T-helper 2 cell (primary cell): Measurements from ENCODE around the gene RERE.
"Not testable (repeated sequence)": the region's sequence is repeated elsewhere in the genome, so short reads cannot be mapped to it uniquely, and the experiment has no call there.

Experiments used
- DNase-seq, 5 experiments: peaks; one replicate each; pipeline versions ENCODE4 v3.0.0 to v3.0.0-alpha.2; 2012 to 2022

The RERE gene

DNA sequence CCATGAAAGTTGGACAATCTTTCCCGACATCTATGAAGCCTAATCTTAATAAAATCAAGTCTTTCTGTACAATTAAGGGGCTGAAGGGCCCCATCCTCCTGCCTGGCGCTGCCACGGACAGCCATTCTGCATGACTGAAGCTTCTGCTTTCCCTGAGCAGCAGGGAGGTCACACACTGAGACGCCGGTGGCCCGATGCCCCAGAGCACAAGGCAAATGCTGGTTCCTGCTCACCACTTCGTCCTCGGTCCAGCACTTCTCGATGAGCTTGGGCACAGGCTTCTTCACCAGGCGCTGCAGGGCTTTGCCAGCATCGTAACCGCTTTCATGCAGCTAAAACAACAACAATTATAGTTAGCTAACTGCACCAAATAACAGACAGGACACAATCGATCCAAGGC, 351.7 kb downstream of the RERE start:
- no peak for DNase-seq

DNA sequence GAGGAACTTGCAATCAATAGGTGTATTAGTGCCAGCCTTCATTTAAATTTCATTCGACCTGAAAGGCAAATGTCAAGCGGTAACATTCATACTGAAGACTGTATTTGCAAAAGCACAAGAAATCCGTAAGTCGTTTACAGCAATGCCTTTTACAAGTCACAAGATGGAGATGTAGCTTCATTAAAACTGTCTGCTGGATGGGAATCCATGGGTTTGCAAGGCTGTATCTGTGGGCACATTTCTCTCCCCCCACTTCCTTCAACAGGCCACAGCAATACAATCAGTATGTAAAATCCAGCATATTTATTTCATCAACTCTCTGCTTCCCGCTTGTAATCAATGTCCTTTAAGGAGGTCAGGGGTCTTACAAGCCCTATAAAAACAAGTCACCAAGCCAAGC, 352.4 kb downstream of the RERE start:
- DNase-seq: peak in 1 of 5 experiments; percentile 42

DNA sequence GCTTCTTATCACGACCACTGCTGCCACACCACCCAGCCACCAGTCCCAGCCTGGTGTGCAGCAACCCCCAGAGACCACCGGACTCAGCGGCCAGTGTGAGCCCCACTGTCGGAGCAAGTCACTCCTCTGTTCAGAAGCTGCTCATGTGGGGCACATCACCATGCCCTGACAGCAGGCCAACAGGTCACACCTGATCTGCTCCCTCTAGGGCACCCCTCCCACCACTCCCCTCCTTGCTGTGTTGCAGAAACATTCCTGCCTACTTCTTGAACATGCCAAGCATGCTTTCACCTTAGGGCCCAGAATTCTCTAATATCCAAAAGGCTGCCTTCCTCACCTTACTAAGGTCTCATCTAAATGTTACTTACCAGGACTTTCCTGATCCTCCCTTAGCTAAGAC, 353.1 kb downstream of the RERE start:
- no peak for DNase-seq

DNA sequence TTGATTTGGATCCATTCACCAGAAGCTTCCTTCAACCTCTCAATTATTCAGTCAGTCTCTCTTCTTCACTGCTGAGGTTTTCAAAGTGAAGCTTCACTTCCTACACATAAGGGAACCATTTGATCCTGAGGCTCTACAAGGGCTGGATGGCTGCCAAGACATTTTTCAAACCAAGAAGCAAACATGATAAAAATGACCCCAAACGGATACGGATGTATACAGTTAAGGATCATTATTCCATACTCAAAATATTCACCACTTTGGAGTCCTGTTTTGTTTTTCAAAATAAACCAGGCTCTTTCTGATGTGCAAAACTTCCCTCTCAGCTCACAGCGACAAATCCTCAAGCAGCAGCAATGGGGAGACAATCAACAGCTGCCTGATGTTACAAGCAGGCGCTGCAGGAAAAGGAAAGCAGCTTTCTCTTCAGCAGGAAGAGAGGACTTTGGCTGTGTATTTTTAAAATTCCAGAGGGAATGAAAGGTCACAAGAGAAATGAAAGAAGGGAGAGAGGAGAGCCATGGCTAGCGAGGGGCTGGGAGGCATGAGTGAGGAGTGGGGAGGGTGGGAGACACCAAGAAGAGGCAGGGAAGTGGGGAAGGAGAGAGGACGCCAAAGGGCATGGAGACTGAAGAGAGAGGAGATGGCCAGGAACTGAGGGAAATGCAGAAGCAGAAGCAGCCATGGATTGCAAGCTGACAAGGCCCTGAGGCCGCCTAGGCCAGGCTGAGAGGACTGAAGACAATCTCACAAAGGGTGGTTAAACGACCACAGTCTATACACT, 354.1 kb downstream of the RERE start:
- DNase-seq: no peak

DNA sequence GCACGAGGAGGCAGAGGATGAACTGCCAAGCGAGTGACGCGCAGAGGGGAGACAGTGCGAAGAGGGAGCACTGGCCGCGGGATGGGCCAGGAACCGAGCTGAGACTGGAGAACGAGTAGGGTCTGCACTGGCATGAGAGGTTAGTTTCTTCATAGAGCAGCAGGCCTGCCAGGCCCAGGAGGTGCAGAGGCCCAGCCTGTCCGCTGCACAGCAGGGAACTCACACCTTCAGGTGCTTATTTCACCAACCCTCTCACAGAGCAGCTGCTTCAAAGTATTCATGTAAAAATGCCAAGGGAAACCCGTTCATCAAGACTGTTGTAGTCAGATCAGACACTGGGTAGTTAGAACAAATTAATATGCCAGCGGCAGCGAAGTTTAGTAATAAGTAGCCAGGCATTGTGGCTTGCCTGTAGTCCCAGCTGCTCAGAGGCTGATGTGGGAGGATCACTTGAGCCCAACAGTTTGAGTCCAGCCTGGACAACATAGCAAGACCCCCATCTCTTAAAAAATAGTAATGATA, 355.0 kb downstream of the RERE start:
- no peak for DNase-seq

DNA sequence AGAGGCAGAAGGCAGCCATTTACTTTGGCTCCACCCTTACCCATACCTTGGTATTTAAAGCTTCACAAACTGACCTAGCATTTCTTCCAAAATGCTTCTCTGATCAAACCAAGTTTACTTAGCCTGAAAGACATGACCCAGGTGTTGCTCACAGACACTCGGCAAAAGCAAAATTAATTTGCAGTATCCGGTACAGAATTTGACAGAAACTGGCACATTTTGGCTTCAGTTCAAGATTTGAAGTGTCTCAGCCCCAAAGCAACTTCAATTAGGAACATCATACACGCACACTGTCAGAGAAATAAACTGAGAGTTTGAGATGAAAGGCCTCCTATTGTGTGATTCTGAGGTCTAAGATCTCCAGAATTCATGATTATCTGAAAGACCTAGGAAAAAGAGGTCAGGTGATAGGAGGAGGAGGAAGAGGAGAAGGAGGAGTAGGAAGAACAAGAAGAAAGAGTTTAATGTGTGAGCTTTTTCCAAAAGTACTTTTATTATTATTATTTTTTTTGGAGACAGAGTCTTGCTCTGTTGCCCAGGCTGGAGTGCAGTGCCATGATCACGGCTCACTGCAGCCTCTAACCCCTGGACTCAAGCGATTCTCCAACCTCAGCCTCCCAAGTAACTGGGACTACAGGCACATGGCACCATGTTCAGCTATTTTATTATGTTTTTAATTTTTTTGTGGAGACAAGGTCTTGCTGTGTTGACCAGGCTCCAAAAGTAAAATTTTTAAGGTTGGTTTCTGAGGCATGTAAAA, 355.9 kb downstream of the RERE start:
- DNase-seq: no peak

DNA sequence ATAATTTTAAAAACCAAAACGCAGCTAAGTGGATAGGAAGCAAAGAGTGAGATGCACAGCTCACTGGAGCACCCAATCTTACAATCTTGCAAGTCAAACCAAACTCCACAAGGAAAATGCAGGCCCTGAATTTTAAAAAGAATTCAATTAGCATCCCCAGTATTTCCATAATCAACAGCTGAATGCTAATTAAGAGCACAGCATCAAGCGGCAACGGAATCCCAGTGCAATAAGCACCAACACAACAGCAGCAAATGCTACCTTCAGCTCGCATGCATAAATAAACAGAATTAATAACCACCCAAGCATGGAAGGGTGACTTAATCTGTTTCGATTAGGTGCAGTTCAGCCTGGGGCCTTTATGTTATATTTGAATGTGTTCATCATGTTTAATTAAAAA, 356.7 kb downstream of the RERE start:
- DNase-seq: no peak

DNA sequence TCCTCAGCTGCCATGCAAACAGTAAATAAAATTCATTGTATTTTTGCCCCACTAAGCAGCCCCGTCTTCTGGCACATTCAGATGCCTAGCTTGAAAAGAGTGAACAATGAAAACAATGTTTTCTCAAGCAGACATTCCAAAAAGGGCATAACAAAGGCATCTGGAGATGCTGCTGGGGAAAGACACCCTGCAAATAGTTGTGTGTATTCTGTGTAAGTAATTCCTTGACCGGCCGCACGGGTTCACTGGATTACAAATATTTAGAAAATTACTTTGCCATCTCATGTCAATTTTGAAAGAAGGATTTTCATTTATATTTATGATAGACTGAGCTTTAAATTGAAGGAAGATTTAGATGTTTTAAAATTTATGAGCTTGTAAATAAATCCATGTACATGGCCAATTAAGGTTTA, 357.3 kb downstream of the RERE start:
- DNase-seq: no peak

DNA sequence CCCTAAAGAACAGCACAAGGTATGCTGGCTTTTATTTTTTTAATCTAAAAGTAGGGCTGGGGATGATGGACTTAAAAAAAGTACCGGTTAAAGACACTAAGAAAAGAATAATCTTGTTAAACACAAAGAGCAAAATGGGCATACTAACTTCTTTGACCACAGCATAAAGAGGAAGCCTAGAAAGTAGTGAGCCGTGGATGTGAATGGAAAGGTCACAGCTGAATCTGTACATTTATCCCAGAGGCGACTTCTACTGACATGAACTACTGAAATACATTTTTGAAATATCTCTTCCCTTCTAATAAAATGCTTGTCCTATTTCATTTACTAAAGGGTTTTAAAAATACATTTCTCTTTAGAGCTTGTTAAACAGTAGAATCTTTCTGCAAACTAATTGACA, 358.8 kb downstream of the RERE start:
- DNase-seq: no peak

DNA sequence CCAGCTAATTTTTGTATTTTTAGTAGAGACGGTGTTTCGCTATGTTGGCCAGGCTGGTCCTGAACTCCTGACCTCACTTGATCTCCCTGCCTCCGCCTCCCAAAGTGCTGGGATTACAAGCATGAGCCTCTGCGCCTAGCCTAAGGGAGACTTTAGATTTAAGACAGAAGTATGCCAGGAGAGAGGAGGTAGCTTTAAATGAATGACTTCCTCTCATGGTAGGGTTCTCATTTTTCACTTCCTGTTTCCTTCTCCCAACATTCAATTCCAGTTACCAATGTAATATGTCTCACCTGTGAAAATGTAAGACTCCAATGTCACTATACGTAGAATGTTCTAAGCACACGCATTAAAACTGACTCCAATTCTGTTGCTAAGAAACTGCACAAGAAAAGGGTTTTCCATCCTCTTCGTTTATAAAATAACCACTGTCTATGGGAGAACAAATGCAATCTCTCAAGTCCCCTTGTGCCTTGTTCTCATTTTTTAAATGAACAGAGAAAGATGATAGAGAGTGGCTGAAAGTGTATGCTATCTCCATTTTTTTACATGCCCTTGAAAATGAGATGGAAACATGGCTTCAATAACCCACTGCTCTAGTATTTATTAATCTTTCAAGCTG, 359.6 kb downstream of the RERE start:
- no peak for DNase-seq

DNA sequence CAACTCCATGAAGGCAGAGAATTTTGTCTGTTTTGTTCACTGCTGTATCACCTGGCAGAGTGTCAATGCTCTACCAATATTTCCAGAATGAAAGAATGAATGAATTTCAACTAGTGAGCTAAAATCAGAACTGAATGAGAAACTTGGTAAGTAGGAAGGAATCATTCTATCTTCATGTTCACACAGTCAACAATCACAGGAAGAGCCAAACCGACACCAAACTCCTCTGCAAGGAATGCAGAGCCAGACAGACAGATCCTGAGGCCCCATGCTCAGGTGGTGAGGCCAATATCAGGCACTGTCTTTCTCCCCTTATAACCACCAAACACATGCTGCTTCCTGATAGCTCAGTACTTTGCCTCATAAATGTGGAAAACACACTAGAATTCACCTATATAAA, 360.4 kb downstream of the RERE start:
- no peak for DNase-seq

DNA sequence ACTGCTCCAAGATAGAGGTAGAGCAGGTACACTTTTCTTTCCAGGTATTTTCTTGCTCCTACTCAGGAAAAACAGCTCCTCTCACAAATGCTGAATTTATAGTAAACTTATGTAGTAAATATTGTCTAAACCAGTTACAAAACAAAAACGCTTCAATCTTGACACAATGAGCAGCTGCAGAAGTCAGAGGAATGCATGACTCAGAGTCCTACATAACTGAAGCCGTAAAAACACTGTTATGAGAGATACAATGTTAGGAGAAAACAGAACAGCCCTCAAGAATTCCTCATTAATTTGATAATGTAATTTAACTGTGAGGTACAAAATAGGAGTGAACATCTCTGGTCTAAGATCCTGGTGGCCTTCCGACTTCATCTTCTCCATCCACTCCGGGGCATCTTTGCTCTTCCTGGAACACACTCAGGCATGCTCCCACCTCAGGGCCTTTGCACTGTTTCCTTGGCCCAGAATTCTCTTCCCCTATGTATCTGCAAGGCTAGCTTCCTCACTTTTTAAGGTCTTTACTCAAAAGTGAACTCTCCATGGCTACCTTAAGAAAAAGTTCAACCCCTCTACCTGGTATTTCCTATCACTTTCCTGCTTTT, 361.0 kb downstream of the RERE start:
- DNase-seq: no peak

DNA sequence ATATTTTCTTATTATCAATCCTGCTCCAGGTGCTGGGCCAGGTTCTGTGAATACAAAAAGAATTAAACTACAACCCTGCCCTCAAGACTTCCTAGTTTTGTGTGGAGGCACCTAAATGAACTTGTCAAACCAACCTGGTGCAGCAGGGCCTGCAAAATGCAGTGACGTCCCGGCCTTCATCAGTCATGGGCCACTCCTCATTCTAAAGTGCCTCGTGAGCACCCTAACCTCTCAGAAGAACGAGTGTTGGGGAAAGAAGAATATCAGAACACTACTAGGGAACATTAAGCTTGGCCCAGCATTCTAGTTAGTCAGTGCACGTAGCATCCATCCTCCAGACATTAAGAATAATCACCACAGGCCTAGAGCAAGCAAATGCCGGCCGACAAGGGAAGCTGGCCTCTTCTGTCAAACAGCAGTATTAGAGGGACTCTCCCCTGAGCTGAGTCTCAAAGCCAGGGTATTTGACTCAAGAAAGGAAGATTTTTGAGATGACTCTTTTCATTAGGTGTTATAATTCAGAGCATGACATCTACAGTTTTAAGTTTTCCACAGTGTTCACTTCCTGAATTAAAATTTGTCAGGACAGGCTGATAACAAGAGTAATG, 361.6 kb downstream of the RERE start:
- DNase-seq: no peak

DNA sequence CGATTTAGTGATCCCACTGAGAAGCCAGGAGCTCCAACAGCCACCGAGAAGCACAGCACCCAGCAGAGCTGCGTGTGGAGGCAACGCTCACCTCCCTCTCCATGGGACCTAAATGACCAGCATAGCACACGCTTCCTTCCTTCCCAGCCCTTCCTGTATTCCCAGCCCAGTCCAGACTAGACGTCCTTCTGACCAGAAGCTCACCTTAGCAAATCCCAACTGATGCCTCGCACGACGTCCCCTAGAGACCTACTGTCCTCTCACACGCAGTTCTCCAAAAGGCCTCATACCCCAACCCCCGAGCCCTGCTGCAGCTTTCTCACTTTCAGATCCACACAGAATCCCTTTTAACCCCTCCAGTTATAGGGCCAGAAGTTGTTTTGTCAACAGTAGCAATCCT, 367.1 kb downstream of the RERE start:
- no peak for DNase-seq

DNA sequence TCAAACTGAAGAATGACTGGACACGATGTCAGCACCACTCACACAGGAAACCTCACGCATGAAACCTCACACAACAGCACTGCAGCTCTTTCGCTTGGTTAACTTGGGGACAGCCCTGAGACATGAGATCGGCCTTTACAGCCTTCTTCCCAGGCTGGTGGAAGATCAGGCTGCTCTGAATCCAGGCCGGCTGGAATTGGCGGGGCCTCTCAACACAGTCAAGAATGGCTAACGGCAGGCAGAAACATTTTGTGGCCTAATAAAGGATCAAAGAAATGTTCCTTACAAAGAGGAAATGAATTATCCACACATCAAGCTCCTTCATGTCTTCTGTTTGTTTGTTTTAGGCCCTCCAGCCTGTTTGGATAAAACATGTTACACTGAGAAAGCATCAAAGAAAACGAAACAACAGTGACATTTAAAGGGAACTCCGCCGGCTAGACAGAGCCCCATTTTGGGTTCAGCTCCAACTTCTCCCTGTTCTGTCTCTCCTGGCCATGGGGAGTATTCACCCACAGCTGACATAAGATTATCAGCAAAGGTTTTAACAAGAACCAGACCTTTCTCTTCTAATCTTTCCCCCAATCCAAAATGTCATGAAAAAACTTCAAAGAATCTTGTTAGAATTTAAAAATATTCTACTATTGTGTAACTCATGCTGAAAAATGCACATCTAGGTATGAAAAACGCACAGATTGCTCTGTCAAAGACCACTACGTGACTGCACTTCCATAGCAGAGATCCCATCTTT, 368.4 kb downstream of the RERE start:
- peak in 1 of 5 experiments; percentile 20 for DNase-seq

DNA sequence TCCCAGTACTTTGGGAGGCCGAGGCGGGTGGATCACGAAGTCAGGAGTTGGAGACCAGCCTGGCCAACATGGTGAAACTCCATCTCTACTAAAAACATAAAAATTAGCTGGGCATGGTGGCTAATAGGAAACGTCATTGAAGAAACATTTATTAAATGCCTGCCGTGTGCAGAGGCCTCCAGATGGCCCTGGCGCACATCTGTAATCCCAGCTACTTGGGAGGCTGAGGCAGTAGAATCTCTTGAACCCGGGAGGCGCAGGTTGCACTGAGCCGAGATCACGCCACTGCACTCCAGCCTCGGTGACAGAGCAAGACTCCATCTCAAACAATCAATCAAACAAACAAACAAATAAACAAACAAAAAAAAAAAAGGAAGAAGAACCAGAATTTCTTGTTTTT, 368.9 kb downstream of the RERE start:
- not testable (repeated sequence) for DNase-seq

DNA sequence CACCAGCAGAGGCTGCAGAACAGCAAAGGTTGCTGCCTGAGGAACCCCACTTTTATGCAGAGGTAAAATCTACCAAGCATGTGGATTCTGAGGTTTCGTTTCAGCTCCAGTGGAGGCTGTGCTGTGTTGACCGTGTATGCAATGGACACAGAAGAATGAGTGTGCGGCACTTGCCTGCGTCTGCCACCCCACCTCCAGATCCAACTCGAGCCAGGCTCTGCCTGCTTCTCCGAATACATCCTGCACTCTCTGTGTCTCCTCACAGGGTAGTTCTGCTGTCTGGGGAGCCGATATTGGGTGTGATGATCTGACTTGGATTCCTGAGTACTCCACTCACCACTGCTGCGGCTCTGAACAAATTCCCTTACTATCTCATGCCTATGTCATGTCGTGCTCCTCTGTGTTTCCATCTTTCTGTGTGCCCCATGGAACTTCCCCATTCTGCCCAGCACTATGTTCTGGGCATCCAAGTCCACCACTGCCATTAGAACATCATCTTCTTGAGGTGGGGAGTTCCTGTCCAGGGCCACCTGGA, 369.8 kb downstream of the RERE start:
- no peak for DNase-seq

DNA sequence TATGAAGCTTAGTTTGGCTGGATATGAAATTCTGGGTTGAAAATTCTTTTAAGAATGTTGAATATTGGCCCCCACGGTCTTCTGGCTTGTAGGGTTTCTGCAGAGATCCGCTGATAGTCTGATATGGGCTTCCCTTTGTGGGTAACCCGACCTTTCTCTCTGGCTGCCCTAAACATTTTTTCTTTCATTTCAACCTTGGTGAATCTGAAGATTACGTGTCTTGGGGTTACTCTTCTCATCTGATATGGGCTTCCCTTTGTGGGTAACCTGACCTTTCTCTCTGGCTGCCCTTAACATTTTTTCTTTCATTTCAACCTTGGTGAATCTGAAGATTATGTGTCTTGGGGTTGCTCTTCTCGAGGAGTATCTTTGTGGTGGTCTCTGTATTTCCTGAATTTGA, 371.3 kb downstream of the RERE start:
- peak in 1 of 5 experiments; percentile 78 for DNase-seq

DNA sequence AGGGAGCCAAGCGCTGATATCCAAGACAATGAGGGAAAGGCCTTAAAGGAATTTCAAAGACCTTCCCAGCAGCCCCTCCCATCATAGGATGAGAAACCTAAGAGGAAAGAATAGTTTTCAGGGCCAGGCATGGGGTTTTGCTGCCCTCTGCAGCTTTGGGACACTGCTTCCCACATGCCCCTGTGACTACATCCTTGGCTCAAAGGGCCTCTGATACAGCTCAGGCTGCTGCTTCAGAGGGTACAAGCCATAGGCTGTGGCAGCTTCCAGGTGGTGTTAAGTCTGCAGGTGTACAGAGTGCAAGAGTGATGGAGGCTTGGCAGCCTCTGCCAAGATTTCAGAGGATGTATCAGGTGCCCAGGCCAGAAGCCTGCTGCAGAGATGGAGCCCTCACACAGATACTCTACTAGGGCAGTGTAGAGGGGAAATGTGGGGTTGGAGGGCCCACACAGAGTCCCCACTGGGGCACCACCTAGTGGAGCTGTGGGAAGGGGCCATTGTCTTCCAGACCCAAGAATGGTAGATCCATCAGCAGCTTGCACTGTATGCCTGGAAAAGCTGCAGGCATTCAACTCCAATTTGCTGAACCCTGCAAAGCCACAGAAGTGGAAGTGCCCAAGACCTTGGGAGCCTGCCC, 373.8 kb downstream of the RERE start:
- DNase-seq: no peak

DNA sequence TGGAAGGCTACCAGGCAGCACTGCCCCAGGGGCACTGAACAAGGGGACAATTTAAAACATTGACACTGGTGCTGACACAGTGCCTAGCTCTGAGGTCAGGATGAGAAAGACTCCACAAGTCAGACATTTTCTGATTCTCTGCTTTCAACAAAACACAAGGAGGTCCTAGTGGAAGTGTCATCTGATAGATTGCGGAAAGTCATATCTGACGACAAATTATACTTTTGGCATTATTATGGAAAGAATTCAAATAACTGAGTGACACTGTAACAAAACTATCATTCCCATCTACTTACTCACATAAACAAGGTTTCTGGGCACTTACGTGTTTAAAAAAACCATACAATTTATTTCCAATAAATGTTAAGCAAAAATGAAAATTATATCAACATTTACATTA, 376.0 kb downstream of the RERE start:
- DNase-seq: no peak

DNA sequence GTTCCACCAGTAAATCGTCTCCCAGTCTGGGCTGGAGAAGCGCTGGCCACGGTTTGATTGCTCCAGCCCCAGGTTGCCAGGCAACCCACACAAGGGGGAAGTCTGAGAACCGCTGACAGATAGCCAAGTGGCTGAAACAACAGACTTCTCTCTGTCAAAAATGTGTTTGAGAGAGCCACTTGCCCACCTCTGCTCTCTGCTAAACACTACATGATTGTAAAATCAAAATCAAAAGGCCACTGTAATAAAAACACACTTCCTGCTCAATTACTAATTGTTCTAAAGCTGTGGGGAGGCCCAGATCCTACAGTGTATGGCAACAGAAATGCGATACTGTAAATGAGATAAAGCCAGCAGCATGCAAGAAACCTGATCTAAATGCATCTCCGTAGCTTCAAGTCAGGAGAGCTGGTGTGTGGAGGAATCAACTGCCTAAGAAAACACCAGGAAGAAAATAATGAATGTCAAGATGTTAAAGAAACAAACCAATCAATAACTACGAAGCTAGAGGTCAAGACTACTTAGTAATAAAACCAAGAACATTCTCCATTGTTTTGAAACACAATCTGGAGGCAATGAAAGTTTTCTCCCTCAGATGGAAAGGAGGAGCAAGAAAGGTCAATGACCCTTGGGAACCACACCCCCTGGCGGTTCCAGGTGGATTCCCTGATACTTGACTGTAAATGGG, 378.3 kb downstream of the RERE start:
- no peak for DNase-seq
